Measurements from ENCODE around the gene PHF20.

GRCh38 chr20:35807877-35808276, 36.1 kb downstream of the PHF20 start:
- TF ChIP-seq CTCF (IDR thresholded peaks at IDR 0.05) = no peak
- TF ChIP-seq USF1 (CRISPR knock-in tag; IDR thresholded peaks at IDR 0.05) = no peak
- no peak for TF ChIP-seq ZBTB21 (CRISPR knock-in tag; IDR thresholded peaks at IDR 0.05; ENCODE audit: borderline replicate concordance)
- no peak for TF ChIP-seq ETV6 (CRISPR knock-in tag; IDR thresholded peaks at IDR 0.05)
- TF ChIP-seq ESRRA (CRISPR knock-in tag; IDR thresholded peaks at IDR 0.05; ENCODE audit: borderline replicate concordance) = no peak
- no peak for TF ChIP-seq ZNF219 (CRISPR knock-in tag; IDR thresholded peaks at IDR 0.05; ENCODE audit: borderline replicate concordance)
